ENCODE results near the gene CBFA2T3.

CBFA2T3 gene

DNA sequence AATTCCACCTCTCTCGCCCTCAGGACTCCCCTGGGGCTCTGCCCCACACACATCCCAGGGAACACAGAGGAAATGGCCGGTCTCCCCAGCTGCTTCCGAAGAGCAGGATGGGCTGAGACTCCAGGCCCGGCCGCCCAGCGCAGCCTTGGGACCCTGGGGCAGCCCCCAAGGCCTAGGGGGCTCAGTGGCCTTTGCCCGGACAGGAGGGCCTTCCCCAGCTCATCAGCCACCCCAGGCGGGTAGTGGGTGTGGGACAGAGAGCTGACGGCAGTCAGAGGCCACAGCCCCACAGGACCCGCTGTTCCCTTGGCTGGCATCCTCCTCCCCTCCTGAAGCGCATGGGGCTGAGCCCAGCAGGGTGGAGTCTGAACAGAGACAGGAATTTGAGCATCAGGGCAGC lies 6.2 kb upstream of the CBFA2T3 start:
- TF ChIP-seq, protein P1, sequence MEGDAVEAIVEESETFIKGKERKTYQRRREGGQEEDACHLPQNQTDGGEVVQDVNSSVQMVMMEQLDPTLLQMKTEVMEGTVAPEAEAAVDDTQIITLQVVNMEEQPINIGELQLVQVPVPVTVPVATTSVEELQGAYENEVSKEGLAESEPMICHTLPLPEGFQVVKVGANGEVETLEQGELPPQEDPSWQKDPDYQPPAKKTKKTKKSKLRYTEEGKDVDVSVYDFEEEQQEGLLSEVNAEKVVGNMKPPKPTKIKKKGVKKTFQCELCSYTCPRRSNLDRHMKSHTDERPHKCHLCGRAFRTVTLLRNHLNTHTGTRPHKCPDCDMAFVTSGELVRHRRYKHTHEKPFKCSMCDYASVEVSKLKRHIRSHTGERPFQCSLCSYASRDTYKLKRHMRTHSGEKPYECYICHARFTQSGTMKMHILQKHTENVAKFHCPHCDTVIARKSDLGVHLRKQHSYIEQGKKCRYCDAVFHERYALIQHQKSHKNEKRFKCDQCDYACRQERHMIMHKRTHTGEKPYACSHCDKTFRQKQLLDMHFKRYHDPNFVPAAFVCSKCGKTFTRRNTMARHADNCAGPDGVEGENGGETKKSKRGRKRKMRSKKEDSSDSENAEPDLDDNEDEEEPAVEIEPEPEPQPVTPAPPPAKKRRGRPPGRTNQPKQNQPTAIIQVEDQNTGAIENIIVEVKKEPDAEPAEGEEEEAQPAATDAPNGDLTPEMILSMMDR (conservative IDR thresholded peaks at IDR 0.05) = no peak
- no peak overlapping the region for H3K27ac ChIP-seq

DNA sequence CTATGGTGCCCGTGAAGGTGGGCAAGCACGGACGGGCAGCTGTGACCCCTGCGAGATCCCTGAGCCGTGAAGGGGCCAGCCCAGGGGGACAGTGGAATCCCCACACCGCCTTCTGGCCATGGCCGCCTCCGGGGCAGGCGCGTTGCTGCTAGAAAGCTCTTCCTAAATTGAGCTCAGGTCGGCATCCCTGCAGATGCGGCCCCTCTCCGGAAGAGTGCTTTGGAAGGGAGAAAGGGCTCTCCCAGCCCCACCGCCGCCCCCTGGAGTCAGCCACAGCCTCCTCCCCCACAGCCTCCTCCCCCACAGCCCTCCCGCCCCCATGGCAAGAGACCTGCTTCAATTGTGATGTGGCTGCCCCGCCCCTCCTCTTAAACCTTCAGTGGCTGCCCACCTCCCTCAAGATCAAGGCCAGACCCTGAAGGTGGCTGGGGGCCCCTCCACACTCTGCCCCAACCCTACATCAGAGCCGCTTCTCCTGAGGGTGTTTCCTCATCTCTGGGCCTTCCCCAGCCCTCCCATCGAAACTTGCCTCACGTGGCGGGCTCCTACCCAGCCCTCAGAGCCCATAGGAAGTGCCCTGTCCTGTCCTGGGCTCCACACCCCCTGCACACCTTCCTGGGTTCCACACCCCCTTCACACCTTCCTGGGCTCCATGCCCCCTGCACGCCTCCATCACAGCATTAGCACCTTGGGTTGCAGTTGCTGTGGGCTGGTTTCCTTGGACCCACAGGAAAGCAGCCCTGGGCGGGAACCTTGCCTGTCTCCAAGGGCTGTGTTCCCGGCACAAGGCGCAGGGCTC lies 5.5 kb upstream of the CBFA2T3 start:
- no peak overlapping the region for H3K27ac ChIP-seq
- TF ChIP-seq ZFX (IDR thresholded peaks at IDR 0.05) = no peak
- TF ChIP-seq, protein P1 (conservative IDR thresholded peaks at IDR 0.05) = no peak

DNA sequence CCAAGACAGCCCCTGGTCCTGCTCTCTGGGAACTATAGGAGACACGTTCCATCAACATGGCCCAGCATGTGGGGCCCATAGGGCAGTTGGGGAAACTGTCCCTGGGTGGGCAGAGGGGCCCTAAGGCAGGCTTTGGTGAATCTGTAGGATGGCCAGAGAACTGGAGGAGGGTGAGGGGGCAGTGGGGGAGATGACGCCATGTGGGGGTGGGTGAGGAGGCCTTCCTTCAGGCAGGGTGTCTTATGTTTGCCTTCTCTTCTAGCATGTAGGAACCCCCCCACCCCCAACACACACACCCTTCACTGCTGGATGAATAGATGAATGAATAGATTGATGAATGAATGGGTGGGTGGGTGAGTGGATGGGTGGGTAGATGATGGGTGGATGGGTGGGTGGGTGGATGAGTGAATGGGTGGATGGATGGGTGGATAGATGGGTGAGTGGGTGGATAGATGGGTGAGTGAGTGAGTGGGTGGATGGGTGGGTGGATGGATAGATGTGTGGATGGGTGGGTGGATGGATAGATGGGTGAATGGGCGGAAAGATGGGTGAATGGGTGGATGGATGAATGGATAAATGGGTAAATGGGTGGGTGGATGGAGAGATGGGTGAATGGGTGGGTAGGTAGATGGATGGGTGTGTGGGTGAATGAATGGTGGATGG lies 2.5 kb upstream of the CBFA2T3 start:
- TF ChIP-seq, protein P1 (conservative IDR thresholded peaks at IDR 0.05) = no peak
- no peak for TF ChIP-seq ZFX (IDR thresholded peaks at IDR 0.05)
- H3K27ac ChIP-seq = no peak overlapping the region

DNA sequence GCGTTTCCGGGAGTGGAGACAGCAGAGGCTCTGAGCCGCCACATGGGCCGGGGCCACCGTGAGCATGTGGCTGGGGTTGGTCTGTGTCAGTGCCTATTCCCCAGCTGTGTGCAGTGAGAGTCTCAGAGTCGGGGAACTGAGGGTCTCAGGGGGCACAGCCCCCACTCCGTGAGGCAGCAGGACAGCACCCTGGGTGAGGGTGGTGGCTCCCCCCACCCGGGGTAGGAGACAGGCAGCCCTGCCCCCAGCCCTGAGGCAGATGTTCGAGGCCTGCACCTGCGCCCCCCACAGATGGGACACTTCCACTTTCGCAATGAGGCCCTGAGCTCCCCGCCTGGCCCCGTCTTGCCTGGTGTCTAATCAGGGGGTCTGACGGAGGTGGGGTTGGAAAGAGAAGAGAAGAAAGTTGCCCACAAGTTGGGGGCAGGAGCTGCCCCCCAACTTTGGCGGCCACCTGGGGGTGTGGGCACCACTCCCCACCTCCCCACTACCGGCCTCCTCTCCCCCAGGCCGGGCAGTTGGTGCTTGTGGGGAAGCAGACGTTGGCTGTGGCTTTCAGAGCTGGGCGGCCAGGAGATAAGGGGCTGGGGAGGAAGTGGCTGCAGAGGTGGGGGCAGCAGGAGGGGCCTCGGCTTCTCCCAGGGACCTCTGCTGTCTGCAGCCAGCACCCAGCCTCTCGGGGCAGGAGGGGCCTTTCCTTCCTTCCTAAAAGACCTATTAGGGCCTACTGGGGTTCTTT lies 1.8 kb upstream of the CBFA2T3 start:
- no peak for TF ChIP-seq ZFX (IDR thresholded peaks at IDR 0.05)
- TF ChIP-seq, protein P1 (conservative IDR thresholded peaks at IDR 0.05) = no peak
- H3K27ac ChIP-seq = no peak overlapping the region

DNA sequence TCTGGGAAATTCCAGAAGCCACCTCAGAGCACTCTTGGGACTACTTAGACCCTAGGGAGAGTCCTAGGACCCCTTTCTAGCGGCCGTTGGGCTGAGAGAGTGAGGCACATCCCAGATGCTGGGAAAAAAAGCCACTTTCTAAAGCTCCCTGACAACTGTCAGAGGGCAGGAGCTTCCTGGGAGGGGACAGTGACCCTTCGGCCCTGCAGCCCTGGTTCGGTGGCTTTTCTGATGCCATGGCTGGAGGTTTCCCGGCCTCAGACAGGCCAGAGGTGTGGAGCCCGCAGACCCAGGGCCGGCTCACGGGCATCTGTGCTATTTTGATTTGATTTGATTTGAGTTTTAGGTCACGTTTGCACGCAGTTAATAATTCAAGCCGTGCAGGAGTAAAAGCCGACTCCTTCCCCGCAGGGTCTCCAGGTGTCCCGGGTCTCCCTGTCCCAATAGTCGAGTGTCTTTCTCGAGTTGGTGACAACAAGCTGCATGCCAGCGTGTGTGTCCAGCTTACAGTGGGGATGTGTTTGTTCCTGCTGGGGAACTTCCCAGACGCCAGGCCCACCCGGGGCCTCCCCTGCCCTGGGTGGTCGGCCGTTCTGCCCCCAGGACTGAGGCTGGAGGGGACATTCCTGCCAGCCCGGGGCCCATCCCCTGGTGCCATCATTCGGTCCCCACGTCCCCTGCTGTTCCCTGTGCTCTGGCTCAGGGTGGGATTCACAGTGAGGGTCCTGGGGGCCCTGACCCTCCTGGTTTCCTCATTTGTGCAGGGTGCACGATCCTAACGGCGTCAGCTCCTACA lies 1.0 kb upstream of the CBFA2T3 start:
- no peak for TF ChIP-seq ZFX (IDR thresholded peaks at IDR 0.05)
- TF ChIP-seq, protein P1 (conservative IDR thresholded peaks at IDR 0.05) = no peak
- H3K27ac ChIP-seq = no peak overlapping the region

DNA sequence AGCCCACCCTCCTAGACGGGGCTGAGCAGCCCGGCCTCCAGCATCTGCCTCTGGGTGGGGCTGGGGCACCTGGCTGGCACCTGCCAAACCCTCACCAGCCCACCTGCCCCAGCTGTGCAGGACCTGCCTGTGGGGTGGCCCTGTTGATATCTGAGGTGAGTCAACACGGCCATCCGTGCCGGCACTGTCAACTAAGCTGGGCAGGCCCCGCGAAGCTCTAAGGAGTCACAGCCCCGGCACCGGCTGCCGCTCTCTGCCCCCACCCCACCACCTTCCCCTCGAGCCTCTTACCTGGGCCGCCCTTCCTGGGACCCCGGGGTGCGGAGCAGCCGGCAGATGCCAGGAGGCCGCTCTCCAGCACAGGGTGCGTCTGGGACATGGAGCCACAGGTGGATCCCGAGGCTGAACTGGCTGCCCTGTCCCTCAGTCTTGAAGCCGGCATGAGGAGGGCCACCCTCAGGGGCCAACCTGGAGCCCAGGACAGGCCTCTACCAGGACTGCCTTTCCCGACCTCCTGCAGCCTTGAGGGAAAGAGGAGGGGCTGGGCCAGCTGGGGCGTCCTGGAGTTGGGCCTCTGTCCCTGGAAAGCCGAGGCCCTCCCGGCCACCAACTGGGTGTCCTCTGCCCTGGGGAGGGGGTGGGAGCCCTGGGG lies 515 bp downstream of the CBFA2T3 start:
- H3K27ac ChIP-seq = no peak overlapping the region
- no peak for TF ChIP-seq ZFX (IDR thresholded peaks at IDR 0.05)
- TF ChIP-seq, protein P1 (conservative IDR thresholded peaks at IDR 0.05) = no peak
